ENCODE measurements around the gene EPN3. TPM values are rescaled to one million over a fixed set of nuclear protein-coding genes. Genes with fewer than 3 reads are reported as not detected.

EPN3 gene
- polyA plus RNA-seq, result not detected in 2 replicates

GRCh38 chr17:50532452-50533024 is at the start of gene EPN3:
Gene EPN3, plus strand, starts transcription at chr17:50532735. Its CDS starts 3,822 bp downstream, at chr17:50536557.

GRCh38 chr17:50507871-50508572 is 24.5 kb upstream of the EPN3 start, which contains the start of gene MYCBPAP:
Gene MYCBPAP, plus strand, starts transcription at chr17:50508439. Its CDS starts 236 bp downstream, at chr17:50508675.

DNA sequence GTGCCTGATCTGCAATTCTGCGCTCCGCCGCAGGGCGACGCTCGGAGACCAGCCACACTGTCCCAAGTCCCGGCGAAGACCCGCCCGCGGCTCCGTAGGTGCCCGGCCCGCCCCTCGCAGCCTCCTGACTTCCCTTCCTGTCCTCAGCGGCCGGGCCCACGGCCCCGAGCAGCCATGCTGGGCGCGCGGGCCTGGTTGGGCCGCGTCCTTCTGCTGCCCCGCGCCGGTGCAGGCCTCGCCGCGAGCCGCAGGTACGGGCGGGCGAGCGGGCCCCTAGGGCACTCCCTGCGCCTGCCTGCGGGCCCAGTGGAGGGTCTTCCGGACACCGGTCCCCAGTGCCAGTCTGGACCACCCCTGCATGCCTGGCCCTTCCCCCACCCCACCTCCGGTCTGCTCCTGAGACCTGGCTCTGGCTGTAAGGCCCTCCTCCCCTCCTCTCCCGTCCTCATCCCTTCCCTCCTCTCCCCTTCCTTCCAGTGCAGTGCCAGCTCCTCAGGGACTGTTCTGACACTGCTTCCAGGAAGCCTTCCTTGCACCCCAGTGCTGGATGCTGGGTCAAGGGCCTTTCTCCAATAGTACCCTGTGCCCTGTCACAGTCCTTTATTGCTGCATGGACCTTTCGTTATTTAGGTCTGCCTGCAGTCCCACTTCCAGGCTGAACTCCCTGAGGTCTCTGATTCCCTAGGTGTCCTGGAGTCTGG is 14.7 kb downstream of the EPN3 start, which contains the start of gene SPATA20:
TSS of gene SPATA20 (plus strand) at position 140 of the 701 bp plus-strand sequence. CDS start at position 175, 35 bp downstream.

GRCh38 chr17:50560185-50560824 is 27.8 kb downstream of the EPN3 start, which contains the start of gene CACNA1G:
Gene CACNA1G, plus strand, starts transcription at chr17:50560715. Its CDS starts 745 bp downstream, at chr17:50561460.

Other genes starting within 250 kb of the EPN3 start
- 23.1 and 38.2 TPM in 2 replicates for gene XYLT2, start 186.6 kb upstream of the EPN3 start, polyA plus RNA-seq
- 272 and 327 TPM in 2 replicates for gene MRPL27, start 159.6 kb upstream of the EPN3 start, polyA plus RNA-seq
- gene EME1, start 159.5 kb upstream of the EPN3 start, polyA plus RNA-seq, result 0.35 TPM in 1 of 2 replicates, not detected in the other
- 13.2 and 24.3 TPM in 2 replicates for gene LRRC59, start 135.2 kb upstream of the EPN3 start, polyA plus RNA-seq
- gene ACSF2, start 106.5 kb upstream of the EPN3 start, polyA plus RNA-seq, result 5.7 TPM in 1 of 2 replicates, not detected in the other
- gene CHAD, start 63.9 kb upstream of the EPN3 start, polyA plus RNA-seq, result 1.8 and 2.1 TPM in 2 replicates
- gene RSAD1, start 53.9 kb upstream of the EPN3 start, polyA plus RNA-seq, result 11.6 and 12.8 TPM in 2 replicates
- gene MYCBPAP, start 24.3 kb upstream of the EPN3 start, polyA plus RNA-seq, result not detected in 2 replicates
- gene SPATA20, start 14.4 kb downstream of the EPN3 start, polyA plus RNA-seq, result 2.4 and 4.9 TPM in 2 replicates
- 54.6 and 83.3 TPM in 2 replicates for gene CACNA1G, start 28.0 kb downstream of the EPN3 start, polyA plus RNA-seq
- gene ABCC3, start 102.1 kb downstream of the EPN3 start, polyA plus RNA-seq, result 0.45 and 4.3 TPM in 2 replicates
- 30.9 and 33.4 TPM in 2 replicates for gene ANKRD40, start 175.2 kb downstream of the EPN3 start, polyA plus RNA-seq
- 310 and 349 TPM in 2 replicates for gene LUC7L3, start 186.9 kb downstream of the EPN3 start, polyA plus RNA-seq
- not detected in 2 replicates for gene ANKRD40CL, start 234.8 kb downstream of the EPN3 start, polyA plus RNA-seq